ENCODE measurements around the gene MEPCE.
"Not testable (repeated sequence)": the region's sequence is repeated elsewhere in the genome, so short reads cannot be mapped to it uniquely, and the experiment has no call there.

Gene MEPCE

DNA sequence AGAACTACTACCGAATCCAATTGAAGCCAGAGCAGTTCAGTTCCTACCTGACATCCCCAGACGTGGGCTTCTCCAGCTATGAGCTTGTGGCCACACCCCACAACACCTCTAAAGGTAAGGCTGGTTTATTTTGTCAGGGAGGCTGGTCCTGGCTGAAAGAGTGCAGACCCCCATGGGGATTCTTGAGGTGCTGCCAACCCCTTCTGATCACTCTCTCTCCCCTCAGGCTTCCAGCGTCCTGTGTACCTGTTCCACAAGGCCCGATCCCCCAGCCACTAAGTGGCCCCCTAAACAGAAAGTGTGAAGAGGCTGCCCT lies 3.6 kb downstream of the MEPCE start:
- no peak for DNase-seq

- no peak for DNase-seq
Measured at GRCh38 chr7:100433592-100434296, 4.1 kb downstream of the MEPCE start.

- no peak for DNase-seq
Measured at GRCh38 chr7:100434297-100435144, 4.9 kb downstream of the MEPCE start.

DNA sequence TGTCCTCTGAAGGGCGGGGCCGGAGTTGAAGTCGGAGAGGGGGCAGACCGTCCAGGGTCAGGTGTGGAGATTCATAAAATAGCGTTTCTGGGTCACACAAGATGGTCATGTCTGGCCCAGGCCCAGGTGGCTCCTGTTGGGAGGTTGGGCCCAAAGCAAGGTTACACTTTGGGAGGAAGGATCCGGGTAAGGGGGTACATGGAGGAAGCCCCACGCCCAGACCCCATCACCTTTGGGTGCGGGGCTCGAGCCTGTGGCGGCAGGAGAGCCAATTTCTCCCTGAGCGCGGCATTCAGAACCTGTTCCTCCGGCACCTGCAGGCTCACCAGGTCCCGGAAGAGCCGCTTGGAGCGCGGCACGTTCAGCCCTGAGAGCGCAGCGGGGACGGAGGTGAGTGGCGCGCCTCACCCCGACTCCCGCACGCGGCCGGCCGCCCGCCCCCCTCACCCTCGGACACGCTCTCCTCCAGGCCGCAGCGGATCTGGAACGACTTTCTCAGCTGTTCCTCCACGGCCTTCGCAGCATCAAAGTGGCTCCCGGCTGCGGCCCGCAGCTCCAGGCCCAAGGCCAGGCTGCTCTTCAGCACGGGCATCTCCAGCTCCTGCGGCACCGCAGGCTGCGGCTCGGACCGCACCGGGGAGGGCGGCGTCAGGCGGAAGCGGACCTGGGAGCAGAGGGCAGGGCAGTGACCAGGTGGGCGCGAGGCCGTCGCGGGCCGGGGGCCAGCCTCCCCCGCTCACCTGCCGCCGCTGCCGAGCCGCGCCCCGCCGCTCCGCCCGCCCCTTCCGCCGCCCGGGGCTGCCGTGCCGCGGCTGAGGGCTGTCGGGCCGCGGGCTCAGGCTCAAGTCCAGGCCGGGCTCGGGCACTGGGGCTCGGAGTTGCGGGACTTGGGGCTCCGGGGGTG lies 6.0 kb downstream of the MEPCE start:
- peak in 15 of 56 donors; percentile 10 to 51 (median 34) for DNase-seq

GRCh38 chr7:100437150-100438100 lies 7.8 kb downstream of the MEPCE start:
- peak in 3 of 56 donors; percentile 2 to 15 (median 12) for DNase-seq

DNA sequence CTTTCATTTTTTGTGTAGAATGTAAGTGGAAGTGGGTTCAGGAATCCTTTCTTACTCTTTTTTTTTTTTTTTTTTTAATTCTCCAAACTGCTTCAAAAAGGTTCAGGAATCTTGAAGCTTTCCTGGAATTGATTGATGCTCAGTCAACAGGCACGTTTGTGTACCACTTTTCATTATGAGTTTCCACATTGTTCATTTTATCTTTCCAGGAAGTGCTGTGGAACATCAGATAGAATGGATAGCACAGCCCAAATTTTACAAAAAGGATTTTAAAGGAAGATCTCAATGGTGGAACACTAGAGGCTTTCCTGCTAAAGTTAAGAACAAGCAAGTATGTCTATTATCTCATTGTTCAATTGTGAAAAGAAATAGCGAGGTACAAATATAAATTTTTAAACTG lies 8.5 kb downstream of the MEPCE start:
- no peak for DNase-seq

DNA sequence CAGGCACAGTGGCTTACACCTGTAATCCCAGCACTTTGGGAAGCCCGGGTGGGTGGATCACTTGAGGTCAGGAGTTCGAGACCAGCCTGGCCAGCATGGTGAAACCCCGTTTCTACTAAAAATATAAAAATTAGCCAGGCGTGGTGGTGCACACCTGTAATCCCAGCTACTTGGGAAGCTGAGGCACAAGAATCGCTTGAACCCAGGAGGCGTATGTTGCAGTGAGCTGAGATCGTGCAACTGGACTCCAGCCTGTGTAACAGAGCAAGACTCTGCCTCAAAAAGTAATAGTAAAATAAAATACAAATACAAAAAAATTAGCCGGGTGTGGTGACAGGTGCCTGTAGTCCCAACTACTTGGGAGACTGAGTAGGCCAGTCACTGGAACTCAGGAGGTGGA lies 9.1 kb downstream of the MEPCE start:
- not testable (repeated sequence) for DNase-seq

DNA sequence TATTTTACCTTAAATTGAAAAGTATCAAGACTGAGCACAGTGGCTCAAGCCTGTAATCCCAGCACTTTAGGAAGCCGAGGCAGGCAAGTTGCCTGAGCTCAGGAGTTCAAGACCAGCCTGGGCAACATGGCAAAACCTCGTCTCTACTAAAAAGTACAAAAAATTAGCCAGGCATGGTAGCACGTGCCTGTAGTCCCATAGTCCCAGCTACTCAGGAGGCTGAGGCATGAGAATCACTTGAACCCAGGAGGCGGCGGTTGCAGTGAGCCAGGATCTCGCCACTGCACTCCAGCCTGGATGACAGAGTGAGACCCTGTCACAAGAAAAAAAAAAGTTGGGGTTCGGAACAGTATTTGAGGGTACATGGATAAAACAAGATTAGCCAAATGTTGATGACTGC lies 9.6 kb downstream of the MEPCE start:
- not testable (repeated sequence) for DNase-seq

GRCh38 chr7:100441641-100442535 lies 12.3 kb downstream of the MEPCE start:
- no peak for DNase-seq

- no peak for DNase-seq
Measured at GRCh38 chr7:100443096-100443840, 13.6 kb downstream of the MEPCE start.

DNA sequence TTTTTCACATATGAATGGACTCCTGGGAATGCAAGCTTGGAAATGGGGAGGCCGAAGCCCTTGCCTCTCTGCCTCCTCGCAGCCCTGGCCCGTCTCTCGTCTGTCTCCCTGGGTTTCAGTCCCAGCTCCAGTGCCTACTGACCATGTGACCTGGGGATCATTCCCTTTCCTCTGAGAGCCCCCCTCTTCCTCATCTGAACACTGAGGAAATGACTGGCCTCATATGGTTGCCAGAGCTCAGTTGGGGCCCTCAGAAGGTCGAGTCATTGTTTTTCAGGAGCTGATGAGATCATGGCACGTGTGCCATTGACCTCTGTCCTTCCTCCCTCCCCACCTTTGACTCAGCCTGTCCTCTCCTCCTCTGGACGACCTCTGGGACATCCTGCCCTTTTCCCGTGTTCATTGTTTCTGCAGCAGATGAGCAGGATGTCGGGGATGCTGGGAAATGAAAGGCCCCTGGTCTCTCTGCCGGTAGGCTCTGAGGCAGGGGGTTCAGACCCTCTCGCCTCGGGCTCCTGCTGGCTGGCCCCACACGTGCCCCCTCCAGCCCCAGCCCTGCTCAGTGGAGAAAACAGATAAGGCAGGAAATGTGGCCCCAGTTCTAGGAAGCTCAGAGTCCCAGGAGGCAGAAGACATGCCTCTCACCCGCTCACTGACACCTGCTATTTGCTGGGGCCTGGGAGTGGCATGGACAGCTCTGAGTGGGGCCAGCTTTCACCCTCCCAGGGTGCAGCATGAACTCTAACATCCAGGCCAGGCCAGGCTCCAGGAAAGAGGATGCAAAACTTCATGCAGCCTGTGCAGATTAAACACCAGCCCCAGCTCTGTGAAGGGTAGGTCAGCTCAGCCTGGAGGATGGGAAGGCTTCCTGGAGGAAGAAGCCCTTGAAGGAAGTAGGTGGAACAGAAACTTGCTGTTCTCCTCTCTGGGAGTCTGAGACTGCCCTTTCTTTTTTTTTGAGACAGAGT lies 15.0 kb downstream of the MEPCE start:
- DNase-seq = no peak

DNA sequence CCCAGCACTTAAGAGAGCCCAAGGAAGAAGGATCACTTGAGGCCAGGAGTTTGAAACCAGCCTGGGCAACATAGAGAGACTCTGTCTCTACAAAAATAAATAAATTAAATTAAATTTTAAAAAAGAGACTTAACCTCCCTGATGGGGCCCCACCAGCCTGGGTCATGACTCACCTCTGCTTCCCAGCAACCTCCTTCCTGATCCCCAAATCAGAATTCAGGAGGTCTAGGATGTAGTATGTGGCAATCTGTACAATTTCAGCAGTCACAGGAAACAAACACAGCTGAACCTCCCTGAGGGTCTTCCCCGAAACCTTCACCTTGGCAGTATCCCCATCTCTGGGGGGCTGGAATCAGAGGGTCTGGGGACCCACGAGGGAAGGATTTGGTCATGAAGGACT lies 16.4 kb downstream of the MEPCE start:
- no peak for DNase-seq

DNA sequence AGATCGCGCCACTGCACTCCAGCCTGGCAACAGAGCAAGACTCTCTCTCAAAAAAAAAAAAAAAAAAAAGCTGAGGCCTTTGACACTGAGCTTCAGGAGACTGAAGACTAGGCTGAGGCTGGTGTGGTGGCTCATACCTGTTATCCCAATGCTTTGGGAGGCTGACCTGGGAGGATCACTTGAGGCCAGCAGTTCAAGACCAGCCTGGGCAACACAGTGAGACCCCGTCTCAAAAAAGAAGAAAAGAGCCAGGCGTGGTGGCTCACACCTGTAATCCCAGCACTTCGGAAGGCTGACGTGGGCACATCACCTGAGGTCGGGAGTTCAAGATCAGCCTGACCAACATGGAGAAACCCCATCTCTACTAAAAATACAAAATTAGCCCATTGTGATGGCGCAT lies 17.7 kb downstream of the MEPCE start:
- DNase-seq = not testable (repeated sequence)

DNA sequence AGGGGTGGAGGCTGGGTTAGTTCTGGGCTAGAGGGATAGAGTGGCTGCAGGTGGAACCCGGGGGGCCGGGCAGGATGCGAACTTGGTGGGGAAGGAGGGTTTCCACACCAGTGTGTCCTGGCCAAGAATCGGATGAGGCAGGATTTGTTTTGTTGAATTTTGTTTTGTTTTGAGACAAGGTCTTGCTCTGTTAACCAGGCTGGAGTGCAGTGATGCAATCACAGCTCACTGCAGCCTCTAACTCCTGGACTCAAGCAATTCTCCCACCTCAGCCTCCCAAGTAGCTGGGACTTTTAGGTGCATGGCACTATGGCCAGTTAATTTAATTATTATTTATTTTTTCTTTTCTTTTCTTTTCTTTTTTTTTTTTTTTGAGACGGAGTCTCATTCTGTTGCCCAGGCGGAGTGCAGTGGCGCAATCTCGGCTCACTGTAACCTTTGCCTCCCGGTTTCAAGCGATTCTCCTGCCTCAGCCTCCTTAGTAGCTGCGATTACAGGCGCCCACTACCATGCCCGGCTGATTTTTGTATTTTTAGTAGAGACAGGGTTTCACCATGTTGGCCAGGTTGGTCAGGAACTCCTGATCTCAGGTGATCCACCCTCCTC lies 19.7 kb downstream of the MEPCE start:
- DNase-seq = no peak

- no peak for DNase-seq
Measured at GRCh38 chr7:100452513-100452912, 22.9 kb downstream of the MEPCE start.

DNA sequence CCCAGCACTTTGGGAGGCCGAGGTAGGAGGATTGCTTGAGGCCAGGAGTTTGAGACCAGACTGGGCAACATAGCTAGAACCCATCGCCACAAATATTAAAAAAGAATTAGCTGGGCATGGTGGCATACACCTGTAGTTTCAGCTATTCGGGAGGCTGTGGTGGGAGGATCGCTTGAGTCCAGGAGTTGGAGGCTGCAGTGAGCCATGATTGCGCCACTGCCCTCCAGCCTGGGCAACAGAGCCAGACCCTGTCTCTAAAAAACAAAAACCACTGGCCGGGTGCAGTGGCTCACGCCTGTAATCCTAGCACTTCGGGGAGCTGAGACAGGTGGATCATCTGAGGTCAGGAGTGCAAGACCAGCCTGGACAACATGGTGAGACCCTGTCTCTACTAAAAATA lies 24.2 kb downstream of the MEPCE start:
- DNase-seq = not testable (repeated sequence)

- DNase-seq = no peak
Measured at GRCh38 chr7:100455206-100455605, 25.6 kb downstream of the MEPCE start.

All from nucleus accumbens (tissue), 56 donors.